AG10803 (cell line): ENCODE results near the gene BCKDHA.
A peak's percentile ranks its signal among the peaks of the same experiment; 100 is the strongest.
"Not testable (repeated sequence)": the region's sequence is repeated elsewhere in the genome, so short reads cannot be mapped to it uniquely, and the experiment has no call there.

Source experiments
- DNase-seq: peaks from one replicate; pipeline ENCODE4 v3.0.0; 2010; ENCODE audit warnings: low read depth
- H3K4me3 ChIP-seq: 2 replicates; pipeline ENCODE4 v1.5.1; 2011; ENCODE audit warnings: mild to moderate bottlenecking, low read length, control low read depth
- TF ChIP-seq, protein P1 (sequence below): conservative IDR thresholded peaks from 2 replicates; pipeline ENCODE4 v1.5.1; 2011; ENCODE audit warnings: mild to moderate bottlenecking, low read length, control low read depth, inconsistent platforms

BCKDHA gene

DNA sequence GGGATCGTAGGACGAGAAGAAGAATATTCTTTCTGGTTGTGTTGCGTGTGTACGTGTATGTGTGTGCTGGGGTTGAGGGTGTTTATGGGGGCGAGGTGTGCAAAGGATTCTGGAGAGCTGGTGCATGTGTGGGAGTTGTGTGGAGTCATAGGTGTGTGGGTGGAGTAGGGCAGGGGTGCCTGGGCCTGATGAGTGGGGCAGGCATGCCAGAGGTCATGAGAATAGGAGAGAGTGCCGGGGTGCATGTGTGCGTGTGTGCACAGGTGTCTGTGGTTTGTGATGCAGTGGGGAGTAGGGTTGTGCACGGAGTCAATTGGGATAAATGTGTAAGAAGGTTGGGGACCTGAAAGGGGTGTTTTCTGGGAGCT, 20.6 kb upstream of the BCKDHA start:
- no peak for DNase-seq
- peak overlapping the region; percentile 60 for H3K4me3 ChIP-seq
- TF ChIP-seq, protein P1, sequence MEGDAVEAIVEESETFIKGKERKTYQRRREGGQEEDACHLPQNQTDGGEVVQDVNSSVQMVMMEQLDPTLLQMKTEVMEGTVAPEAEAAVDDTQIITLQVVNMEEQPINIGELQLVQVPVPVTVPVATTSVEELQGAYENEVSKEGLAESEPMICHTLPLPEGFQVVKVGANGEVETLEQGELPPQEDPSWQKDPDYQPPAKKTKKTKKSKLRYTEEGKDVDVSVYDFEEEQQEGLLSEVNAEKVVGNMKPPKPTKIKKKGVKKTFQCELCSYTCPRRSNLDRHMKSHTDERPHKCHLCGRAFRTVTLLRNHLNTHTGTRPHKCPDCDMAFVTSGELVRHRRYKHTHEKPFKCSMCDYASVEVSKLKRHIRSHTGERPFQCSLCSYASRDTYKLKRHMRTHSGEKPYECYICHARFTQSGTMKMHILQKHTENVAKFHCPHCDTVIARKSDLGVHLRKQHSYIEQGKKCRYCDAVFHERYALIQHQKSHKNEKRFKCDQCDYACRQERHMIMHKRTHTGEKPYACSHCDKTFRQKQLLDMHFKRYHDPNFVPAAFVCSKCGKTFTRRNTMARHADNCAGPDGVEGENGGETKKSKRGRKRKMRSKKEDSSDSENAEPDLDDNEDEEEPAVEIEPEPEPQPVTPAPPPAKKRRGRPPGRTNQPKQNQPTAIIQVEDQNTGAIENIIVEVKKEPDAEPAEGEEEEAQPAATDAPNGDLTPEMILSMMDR = no peak

DNA sequence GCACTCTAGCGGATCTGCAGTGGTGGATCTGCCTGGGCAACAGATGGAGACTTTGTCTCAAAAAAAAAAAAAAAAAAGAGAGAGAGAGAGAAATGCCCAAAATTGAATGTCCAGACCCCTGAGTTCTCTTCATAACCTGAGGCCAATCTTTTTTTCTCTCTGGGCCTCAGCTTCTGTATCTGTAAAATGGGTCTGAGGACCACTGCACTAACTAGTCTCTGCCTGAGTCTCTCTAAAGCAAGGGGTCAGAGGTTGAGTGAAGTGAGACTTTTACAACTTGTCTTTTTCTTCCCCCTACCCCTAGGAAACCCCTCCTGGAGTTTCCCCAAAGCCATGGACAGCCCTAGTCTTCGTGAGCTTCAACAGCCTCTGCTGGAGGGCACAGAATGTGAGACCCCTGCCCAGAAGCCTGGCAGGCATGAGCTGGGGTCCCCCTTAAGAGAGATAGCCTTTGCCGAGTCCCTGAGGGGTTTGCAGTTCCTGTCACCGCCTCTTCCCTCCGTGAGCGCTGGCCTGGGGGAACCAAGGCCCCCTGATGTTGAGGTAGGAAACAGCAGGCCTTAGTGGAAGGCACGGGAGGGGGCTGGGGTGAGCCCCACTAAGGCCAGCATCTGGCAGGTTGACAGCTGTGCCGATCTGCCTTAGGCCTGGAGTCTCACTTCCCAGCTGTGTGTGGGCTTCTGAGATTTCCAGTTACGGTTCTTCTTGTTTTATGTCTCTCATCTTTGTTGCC, 19.5 kb upstream of the BCKDHA start:
- H3K4me3 ChIP-seq = no peak overlapping the region
- TF ChIP-seq, protein P1 = no peak
- DNase-seq = no peak

DNA sequence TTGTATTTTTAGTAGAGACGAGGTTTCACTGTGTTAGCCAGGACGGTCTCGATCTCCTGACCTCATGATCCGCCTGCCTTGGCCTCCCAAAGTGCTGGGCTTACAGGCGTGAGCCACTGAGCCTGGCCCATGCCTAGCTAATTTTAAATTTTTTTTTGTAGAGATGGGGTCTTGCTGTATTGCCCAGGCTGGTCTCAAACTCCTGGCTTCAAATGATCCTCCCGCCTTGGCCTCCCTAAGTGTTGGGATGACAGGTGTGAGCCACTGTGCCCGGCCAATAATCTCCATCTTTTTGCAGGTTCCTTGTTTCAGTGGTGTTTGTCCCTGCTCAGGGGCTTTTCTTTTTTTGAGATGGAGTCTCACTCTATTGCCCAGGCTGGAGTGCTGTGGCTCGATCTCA, 16.1 kb upstream of the BCKDHA start:
- H3K4me3 ChIP-seq, DNase-seq: not testable (repeated sequence)

DNA sequence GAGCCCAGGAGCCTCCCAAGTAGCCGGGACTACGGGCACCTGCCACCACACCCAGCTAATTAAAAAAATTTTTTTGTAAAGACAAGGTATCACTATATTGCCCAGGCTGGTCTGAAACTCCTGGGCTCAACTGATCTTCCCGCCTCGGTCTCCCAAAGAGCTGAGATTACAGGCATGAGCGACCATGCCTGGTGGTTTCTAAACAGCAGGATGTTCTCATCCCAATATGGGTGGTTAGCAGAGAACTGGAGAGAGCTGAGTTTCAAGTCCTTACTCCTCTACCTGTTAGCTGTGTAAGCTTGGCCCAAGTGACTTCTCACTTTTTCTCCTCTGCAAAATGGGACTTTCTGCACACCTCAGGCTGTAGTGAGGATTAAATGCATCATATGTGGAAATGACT, 13.3 kb upstream of the BCKDHA start:
- H3K4me3 ChIP-seq = no peak overlapping the region
- DNase-seq = no peak
- TF ChIP-seq, protein P1 = no peak

DNA sequence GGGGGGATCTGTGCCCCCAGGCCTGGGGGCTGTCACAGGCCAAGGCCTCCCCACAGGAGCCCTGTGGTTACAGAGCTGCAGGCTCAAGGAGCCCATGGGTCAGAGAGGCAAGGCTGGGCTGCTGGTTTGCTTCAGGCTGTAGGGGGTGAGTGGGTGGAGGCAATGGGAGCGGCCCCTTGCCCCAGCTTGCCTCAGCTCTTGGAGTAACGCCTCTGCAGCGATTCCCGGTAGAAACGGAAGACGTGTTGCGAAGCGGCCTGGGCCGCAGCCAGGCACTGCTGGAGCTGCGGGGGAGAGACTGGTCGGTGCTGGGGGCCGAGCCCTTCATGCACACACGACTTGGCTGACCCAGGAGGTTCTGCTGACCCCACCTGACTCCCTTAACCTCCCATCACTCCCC, 11.2 kb upstream of the BCKDHA start:
- DNase-seq = no peak
- TF ChIP-seq, protein P1 = no peak

DNA sequence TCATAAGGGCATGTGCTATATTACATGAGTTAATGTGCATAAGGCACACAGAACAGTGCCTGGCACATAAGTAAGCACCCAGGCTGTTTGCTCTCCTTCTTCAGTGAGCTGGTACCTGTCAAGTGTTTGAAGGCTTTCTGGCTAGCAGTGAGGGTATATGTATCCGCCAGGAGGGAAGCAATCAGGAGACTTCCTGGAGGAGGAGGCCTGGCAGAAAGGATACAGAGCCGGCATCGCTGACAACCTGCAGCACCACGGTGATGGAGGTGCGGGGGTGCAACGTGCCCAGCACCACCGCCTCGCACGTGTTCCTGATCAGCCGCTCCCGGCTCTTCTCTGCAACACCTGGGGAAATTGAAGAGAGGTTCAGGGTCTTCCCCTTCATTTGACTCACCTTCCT, 6.0 kb upstream of the BCKDHA start:
- DNase-seq = no peak
- TF ChIP-seq, protein P1 = no peak
- H3K4me3 ChIP-seq = no peak overlapping the region

More for the DNA sequence above, 11.2 kb upstream of the BCKDHA start:
- H3K4me3 ChIP-seq = no peak overlapping the region

DNA sequence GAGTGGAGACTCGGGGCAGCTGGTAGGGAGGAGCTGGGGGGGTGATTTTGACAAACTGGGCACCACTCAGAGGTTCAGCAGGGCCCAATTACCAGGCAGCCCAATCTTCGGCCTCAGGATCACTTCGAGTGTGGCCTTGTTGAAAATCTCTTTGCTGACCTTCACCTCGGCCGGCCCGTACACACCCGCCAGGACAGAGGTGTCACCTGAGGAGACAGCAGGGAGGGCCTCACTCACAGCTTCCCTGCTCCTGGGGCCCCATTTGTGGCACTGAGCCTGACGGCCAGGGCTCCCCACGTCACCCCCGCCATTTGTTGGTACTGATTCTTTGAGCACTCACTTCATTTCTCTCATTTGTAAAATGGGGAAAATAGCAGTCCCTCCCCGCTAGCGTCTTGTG, 4.8 kb upstream of the BCKDHA start:
- TF ChIP-seq, protein P1 = no peak
- no peak overlapping the region for H3K4me3 ChIP-seq
- no peak for DNase-seq
